Body of pancreas (tissue), 4 donors: ENCODE data around the gene TMEM238L. TPM values are rescaled to one million over a fixed set of nuclear protein-coding genes. Genes with fewer than 3 reads are reported as not detected.

Source experiments
- ATAC-seq: fragments of 150-250 bp; one replicate; pipeline ENCODE4 v1.9.1; 2016
- DNase-seq, 4 donors: peaks; one replicate each; pipeline ENCODE4 v3.0.0-alpha.2; 2019
- H3K27ac ChIP-seq, 4 donors: fragments of 200-600 bp; sonication (generic); 1 replicate in 3 of 4; 2 replicates in 1 of 4; pipeline versions ENCODE4 v1.5.1 to v1.6.1; 2016 to 2019; ENCODE audit warnings: mild to moderate bottlenecking in 1 of 4, mixed read lengths in 1 of 4, moderate library complexity in 1 of 4
- H3K27me3 ChIP-seq, 2 donors: fragments of 200-600 bp; sonication (generic); one replicate each; pipeline ENCODE4 v1.6.0; 2016; ENCODE audit warnings: mild to moderate bottlenecking in 1 of 2
- H3K36me3 ChIP-seq, 2 donors: fragments of 200-600 bp; sonication (generic); replicated peaks in 1 of 2; 2 replicates each; pipeline ENCODE4 v1.5.1; 2016; ENCODE audit warnings: low read depth in 2 of 2; ENCODE audit not compliant: insufficient read depth in 1 of 2
- H3K4me1 ChIP-seq: fragments of 200-600 bp; sonication (generic); one replicate; pipeline ENCODE4 v1.6.0; 2016
- H3K4me3 ChIP-seq, 2 donors: fragments of 200-600 bp; sonication (generic); 1 replicate in 1 of 2; 2 replicates in 1 of 2; pipeline ENCODE4 v1.5.1; 2016 to 2019
- H3K9me3 ChIP-seq, 3 donors: fragments of 200-600 bp; sonication (generic); 1 replicate in 2 of 3; 2 replicates in 1 of 3; pipeline ENCODE4 v1.5.1; 2016
- CTCF ChIP-seq, 7 experiments: fragments of 450-650 bp in 4 of 7; fragments of 200-600 bp in 3 of 7; sonication (generic) in 3 of 7; IDR thresholded peaks; one replicate each; pipeline ENCODE4 v1.5.1; 2016 to 2019; ENCODE audit warnings: antibody characterized with exemption in 7 of 7
- POLR2A ChIP-seq, 3 donors: fragments of 450-650 bp; IDR thresholded peaks; one replicate each; pipeline ENCODE4 v1.6.1; 2016; ENCODE audit warnings: antibody characterized with exemption in 3 of 3, mild to moderate bottlenecking in 2 of 3
- whole genome bisulfite sequencing, 2 donors: methylation state at CpG; one replicate each; pipeline ENCODE4 v1.1.5; 2017; 5-methylcytosine and 5-hydroxymethylcytosine counted together
- intact Hi-C: fragments of 100-400 bp; cut with DNase I; formaldehyde crosslinking; loops from one replicate; pipeline ENCODE4 v1.15.1; 2023
- total RNA-seq, 2 donors: library from RNA; depleted of rRNA; stranded (reverse); fragments of >200 nt; gene quantifications; one replicate each; pipeline ENCODE4 v1.1.0, GENCODE V29; 2016

The TMEM238L gene
- total RNA-seq, 2 donors from 2014 or later = not detected

DNA sequence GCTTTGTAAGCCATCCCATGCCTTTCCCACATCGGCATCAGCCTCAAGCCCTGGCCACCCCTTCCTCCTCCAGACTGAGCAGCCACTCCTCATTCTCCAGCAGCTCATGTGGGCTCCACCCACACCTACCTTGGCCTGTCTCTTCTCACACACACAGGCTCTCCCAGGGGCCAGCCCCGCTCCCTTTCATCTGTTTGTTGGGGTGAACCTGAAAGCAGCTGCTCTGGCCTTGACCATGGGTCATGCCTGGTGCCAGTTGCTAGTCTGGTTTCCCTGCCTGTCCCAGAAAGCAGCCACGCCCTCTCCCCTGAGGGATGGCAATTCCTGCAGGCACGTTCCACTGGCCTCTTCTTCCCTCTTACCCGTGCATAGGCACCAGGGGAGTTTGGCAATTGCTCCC is 11.4 kb upstream of the TMEM238L start:
- Histone ChIP-seq H3K4me1 (no peaks in the 10 kb centered on the region), H3K27me3 (no peaks in the 10 kb centered on the region), H3K9me3 (no peaks in the 10 kb centered on the region), H3K27ac (no peak overlapping the region), H3K4me3 (no peak overlapping the region), H3K36me3 (no peaks in the 10 kb centered on the region)
- no peak for ATAC-seq
- WGBS, 2 donors = 75 to 80% methylated on average over 5 of the region's 5 CpGs
- no peak for DNase-seq
- TF ChIP-seq CTCF (IDR thresholded peaks at IDR 0.05) (no peak), POLR2A (IDR thresholded peaks at IDR 0.05) (no peak)
- intact Hi-C loops = no loop called here

- Histone ChIP-seq H3K9me3 (no peaks in the 10 kb centered on the region), H3K4me3 (no peak overlapping the region), H3K4me1 (no peaks in the 10 kb centered on the region), H3K27me3 (no peaks in the 10 kb centered on the region), H3K27ac (no peak overlapping the region), H3K36me3 (no peaks in the 10 kb centered on the region)
- DNase-seq (no peak), ATAC-seq (no peak)
- 35 to 60% methylated on average over 1 of the region's 1 CpG for WGBS, 2 donors
- intact Hi-C loops = no loop called here
- TF ChIP-seq CTCF (IDR thresholded peaks at IDR 0.05) = no peak
- TF ChIP-seq POLR2A (IDR thresholded peaks at IDR 0.05) = no peak
These were observed 10.2 kb upstream of the TMEM238L start for GRCh38 chr17:10814075-10814474.

GRCh38 chr17:10812674-10813073 is 8.8 kb upstream of the TMEM238L start:
- H3K27ac ChIP-seq = no peak overlapping the region
- intact Hi-C loops = no loop called here
- 58 to 69% methylated on average over 5 of the region's 5 CpGs for WGBS, 2 donors
- no peaks in the 10 kb centered on the region for H3K4me1 ChIP-seq
- TF ChIP-seq CTCF (IDR thresholded peaks at IDR 0.05) (no peak), POLR2A (IDR thresholded peaks at IDR 0.05) (no peak)
- H3K9me3 ChIP-seq = no peaks in the 10 kb centered on the region
- no peaks in the 10 kb centered on the region for H3K27me3 ChIP-seq
- no peak for ATAC-seq
- DNase-seq = peak in 3 of 4 donors; percentile 15 to 62 (median 27)
- H3K36me3 ChIP-seq = no peaks in the 10 kb centered on the region
- no peak overlapping the region for H3K4me3 ChIP-seq

DNA sequence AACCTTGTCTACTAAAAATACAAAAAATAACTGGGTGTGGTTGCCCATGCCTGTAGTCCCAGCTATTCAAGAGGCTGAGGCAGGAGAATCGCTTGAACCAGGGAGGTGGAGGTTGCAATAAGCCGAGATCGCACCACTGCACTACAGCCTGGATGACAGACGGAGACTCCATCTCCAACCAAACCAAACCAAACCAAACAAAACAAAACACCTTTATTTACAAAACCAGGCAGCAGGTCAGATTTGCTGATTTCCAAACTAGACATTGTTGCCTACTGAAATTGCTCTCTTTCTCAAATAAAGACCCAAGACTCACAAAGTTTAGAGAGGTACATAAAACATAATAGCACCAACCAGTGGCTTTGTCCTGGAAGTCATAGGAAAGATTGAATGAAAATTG is 5.7 kb upstream of the TMEM238L start:
- H3K4me3 ChIP-seq = no peak overlapping the region
- H3K4me1 ChIP-seq = peaks cover 6% of the 10 kb centered on the region
- TF ChIP-seq CTCF (IDR thresholded peaks at IDR 0.05) (no peak), POLR2A (IDR thresholded peaks at IDR 0.05) (no peak)
- intact Hi-C loops = no loop called here
- ATAC-seq = no peak
- WGBS, 2 donors = 85 to 94% methylated on average over 4 of the region's 4 CpGs
- no peaks in the 10 kb centered on the region for H3K36me3 ChIP-seq
- H3K27ac ChIP-seq = no peak overlapping the region
- H3K27me3 ChIP-seq = no peaks in the 10 kb centered on the region
- H3K9me3 ChIP-seq = no peaks in the 10 kb centered on the region
- DNase-seq = no peak

GRCh38 chr17:10807704-10808128 is 3.8 kb upstream of the TMEM238L start:
- WGBS, 2 donors = 85 to 90% methylated on average over 6 to 7 of the region's 7 CpGs

More at GRCh38 chr17:10807704-10808128, 3.8 kb upstream of the TMEM238L start:
- Histone ChIP-seq H3K36me3 (no peaks in the 10 kb centered on the region), H3K27me3 (no peaks in the 10 kb centered on the region), H3K4me1 (peaks cover 6% of the 10 kb centered on the region), H3K27ac (no peak overlapping the region), H3K9me3 (no peaks in the 10 kb centered on the region), H3K4me3 (no peak overlapping the region)
- ATAC-seq = no peak
- intact Hi-C loops = no loop called here
- no peak for TF ChIP-seq CTCF (IDR thresholded peaks at IDR 0.05)
- TF ChIP-seq POLR2A (IDR thresholded peaks at IDR 0.05) = no peak
- no peak for DNase-seq
